Neural cell (in vitro differentiated cells): ENCODE data around the gene SBNO2. TPM values are rescaled to one million over a fixed set of nuclear protein-coding genes. Genes with fewer than 3 reads are reported as not detected.

Experiments
- H2AFZ ChIP-seq: fragments of 200-600, 300-800 bp; sonication (generic), shearing (Covaris generic); 2 replicates; pipeline ENCODE4 v1.6.0; 2014; ENCODE audit warnings: low read depth, mild to moderate bottlenecking, antibody characterized with exemption, low read length, moderate library complexity
- H3F3A ChIP-seq: fragments of 200-600 bp; shearing (Covaris generic); 2 replicates; pipeline ENCODE4 v1.6.1; 2016; ENCODE audit warnings: mild to moderate bottlenecking, moderate library complexity, mixed read lengths, antibody characterized with exemption, low read length; ENCODE audit not compliant: insufficient read depth, poor library complexity, severe bottlenecking
- H3K27ac ChIP-seq: fragments of 200-600, 300-800 bp; sonication (generic), shearing (Covaris generic); 2 replicates; pipeline ENCODE4 v1.5.1; 2014; ENCODE audit warnings: mild to moderate bottlenecking, low read length, moderate library complexity
- H3K27me3 ChIP-seq: fragments of 300-800, 200-600 bp; sonication (generic), shearing (Covaris generic); 2 replicates; pipeline ENCODE4 v1.6.0; 2014; ENCODE audit warnings: mild to moderate bottlenecking, low read depth, low read length, moderate library complexity; ENCODE audit not compliant: insufficient read depth
- H3K36me3 ChIP-seq: fragments of 300-800, 200-600 bp; sonication (generic), shearing (Covaris generic); 2 replicates; pipeline ENCODE4 v1.5.1; 2014; ENCODE audit warnings: mild to moderate bottlenecking, antibody characterized with exemption, low read length, moderate library complexity; ENCODE audit not compliant: insufficient read depth
- H3K4me2 ChIP-seq: fragments of 300-800, 200-600 bp; sonication (generic), shearing (Covaris generic); 2 replicates; pipeline ENCODE4 v1.6.0; 2014; ENCODE audit warnings: mild to moderate bottlenecking, low read length
- H3K4me3 ChIP-seq: fragments of 300-800, 200-600 bp; sonication (generic), shearing (Covaris generic); 2 replicates; pipeline ENCODE4 v1.5.1; 2014; ENCODE audit warnings: mild to moderate bottlenecking, low read length, moderate library complexity
- H3K79me2 ChIP-seq: fragments of 200-600 bp; shearing (Covaris generic); replicated peaks from 2 replicates; pipeline ENCODE4 v1.6.0; 2014; ENCODE audit warnings: mild to moderate bottlenecking, low read length, moderate library complexity; ENCODE audit not compliant: insufficient read depth
- H3K9ac ChIP-seq: fragments of 300-800, 200-600 bp; sonication (generic), shearing (Covaris generic); 2 replicates; pipeline ENCODE4 v1.6.1; 2016; ENCODE audit warnings: mild to moderate bottlenecking, low read length, mixed read lengths
- H3K9me2 ChIP-seq: fragments of 200-600 bp; shearing (Covaris generic); 2 replicates; pipeline ENCODE4 v1.6.1; 2016; ENCODE audit warnings: mild to moderate bottlenecking, low read length, mixed read lengths; ENCODE audit not compliant: insufficient read depth
- H3K9me3 ChIP-seq: fragments of 200-600, 300-800 bp; sonication (generic), shearing (Covaris generic); 2 replicates; pipeline ENCODE4 v1.6.1; 2016; ENCODE audit warnings: mild to moderate bottlenecking, mixed run types, low read length, moderate library complexity, mixed read lengths
- H4K20me1 ChIP-seq: fragments of 200-600 bp; shearing (Covaris generic); 2 replicates; pipeline ENCODE4 v1.6.1; 2016; ENCODE audit warnings: mild to moderate bottlenecking, mixed run types; ENCODE audit not compliant: insufficient read depth
- EP300 ChIP-seq: fragments of 450-650 bp; conservative IDR thresholded peaks from 2 replicates; pipeline ENCODE4 v1.6.1; 2014; ENCODE audit warnings: antibody characterized with exemption, mild to moderate bottlenecking, moderate library complexity; ENCODE audit not compliant: poor library complexity, severe bottlenecking
- EZH2 ChIP-seq: fragments of 200-600, 300-800 bp; shearing (Covaris generic), sonication (generic); IDR thresholded peaks from 2 replicates; pipeline ENCODE4 v1.6.1; 2014; ENCODE audit warnings: antibody characterized with exemption, low read length, borderline replicate concordance, mild to moderate bottlenecking; ENCODE audit not compliant: insufficient read depth, poor library complexity, severe bottlenecking
- MXI1 ChIP-seq: fragments of 450-650 bp; conservative IDR thresholded peaks from 2 replicates; pipeline ENCODE4 v1.6.1; 2014; ENCODE audit warnings: antibody characterized with exemption, mild to moderate bottlenecking; ENCODE audit not compliant: poor library complexity, severe bottlenecking
- POLR2AphosphoS5 ChIP-seq: IDR thresholded peaks from 2 replicates; pipeline ENCODE4 v1.6.1; 2012
- RAD21 ChIP-seq: fragments of 450-650 bp; conservative IDR thresholded peaks from 2 replicates; pipeline ENCODE4 v1.6.1; 2014; ENCODE audit warnings: antibody characterized with exemption, mild to moderate bottlenecking, moderate library complexity
- REST ChIP-seq: IDR thresholded peaks from 2 replicates; pipeline ENCODE4 v1.6.1; 2012; ENCODE audit warnings: borderline replicate concordance
- SMC3 ChIP-seq: fragments of 450-650 bp; conservative IDR thresholded peaks from 2 replicates; pipeline ENCODE4 v1.6.1; 2014; ENCODE audit warnings: antibody characterized with exemption, mild to moderate bottlenecking, moderate library complexity; ENCODE audit not compliant: poor library complexity
- TAF1 ChIP-seq: IDR thresholded peaks from 2 replicates; pipeline ENCODE4 v1.6.1; 2012; ENCODE audit warnings: low read depth
- polyA plus RNA-seq: library from polyadenylated mRNA; depleted of rRNA; stranded (reverse); fragments of >200 nt; gene quantifications from 2 replicates; pipeline ENCODE4 v1.2.3, GENCODE V29; 2014
- TF ChIP-seq, protein P1 (sequence below): fragments of 450-650 bp; IDR thresholded peaks from 2 replicates; pipeline ENCODE4 v1.5.1; 2014; ENCODE audit warnings: antibody characterized with exemption, mild to moderate bottlenecking, moderate library complexity; ENCODE audit not compliant: poor library complexity, severe bottlenecking

The SBNO2 gene
- polyA plus RNA-seq, 1 donor from 2014 or later = 4.8 TPM

DNA sequence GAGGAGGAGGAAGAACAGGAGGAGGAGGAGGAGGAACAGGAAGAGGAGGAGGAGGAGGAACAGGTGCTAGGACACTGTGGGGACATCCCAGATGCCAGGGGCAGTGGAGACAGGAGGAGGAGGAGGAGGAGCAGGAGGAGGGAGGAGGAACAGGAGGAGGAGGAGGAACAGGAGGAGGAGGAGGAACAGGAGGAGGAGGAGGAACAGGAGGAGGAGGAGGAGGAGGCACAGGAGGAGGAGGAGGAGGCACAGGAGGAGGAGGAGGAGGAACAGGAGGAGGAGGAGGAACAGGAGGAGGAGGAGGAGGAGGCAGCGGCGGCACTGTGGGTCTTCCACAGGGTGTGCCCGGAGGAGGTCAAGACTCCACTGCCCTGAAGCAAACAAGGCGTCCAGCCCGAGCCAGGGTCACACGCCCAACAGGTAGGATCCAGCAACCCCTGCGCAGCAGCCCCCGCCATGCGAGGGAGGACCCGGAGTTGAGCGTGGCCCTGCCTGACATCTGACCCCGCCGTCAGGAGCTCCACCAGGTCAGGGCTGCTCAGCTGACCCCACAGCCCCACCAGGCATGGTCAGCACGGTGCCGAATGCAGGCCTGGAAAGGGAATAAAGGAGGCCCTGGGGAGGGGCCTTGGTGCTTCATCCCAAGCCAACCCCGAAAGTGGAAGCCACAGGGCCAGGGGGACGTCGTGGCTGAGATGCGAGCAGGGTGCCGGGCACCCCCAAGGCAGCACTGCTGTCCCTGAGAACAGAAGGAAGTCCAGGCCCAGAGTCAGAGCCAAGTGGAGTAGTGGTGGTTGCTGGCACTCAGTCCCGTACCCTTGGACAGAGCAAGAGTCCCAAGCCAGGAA lies 9.2 kb downstream of the SBNO2 start:
- Histone ChIP-seq H3K36me3 (peaks cover 8% of the 10 kb centered on the region), H3K79me2 (no peaks in the 10 kb centered on the region), H3K27me3 (no peaks in the 10 kb centered on the region), H2AFZ (no peak overlapping the region), H3K9me3 (peaks cover 5% of the 10 kb centered on the region), H3K27ac (no peak overlapping the region), H3K4me2 (no peak overlapping the region), H4K20me1 (no peaks in the 10 kb centered on the region), H3K4me3 (no peak overlapping the region), H3F3A (no peaks in the 10 kb centered on the region), H3K9me2 (no peaks in the 10 kb centered on the region), H3K9ac (no peak overlapping the region)
- TF ChIP-seq TAF1 (no peak), REST (no peak), EZH2 (no peak), MXI1 (no peak), POLR2AphosphoS5 (no peak), EP300 (no peak), SMC3 (no peak), RAD21 (no peak)
- TF ChIP-seq, protein P1, sequence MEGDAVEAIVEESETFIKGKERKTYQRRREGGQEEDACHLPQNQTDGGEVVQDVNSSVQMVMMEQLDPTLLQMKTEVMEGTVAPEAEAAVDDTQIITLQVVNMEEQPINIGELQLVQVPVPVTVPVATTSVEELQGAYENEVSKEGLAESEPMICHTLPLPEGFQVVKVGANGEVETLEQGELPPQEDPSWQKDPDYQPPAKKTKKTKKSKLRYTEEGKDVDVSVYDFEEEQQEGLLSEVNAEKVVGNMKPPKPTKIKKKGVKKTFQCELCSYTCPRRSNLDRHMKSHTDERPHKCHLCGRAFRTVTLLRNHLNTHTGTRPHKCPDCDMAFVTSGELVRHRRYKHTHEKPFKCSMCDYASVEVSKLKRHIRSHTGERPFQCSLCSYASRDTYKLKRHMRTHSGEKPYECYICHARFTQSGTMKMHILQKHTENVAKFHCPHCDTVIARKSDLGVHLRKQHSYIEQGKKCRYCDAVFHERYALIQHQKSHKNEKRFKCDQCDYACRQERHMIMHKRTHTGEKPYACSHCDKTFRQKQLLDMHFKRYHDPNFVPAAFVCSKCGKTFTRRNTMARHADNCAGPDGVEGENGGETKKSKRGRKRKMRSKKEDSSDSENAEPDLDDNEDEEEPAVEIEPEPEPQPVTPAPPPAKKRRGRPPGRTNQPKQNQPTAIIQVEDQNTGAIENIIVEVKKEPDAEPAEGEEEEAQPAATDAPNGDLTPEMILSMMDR = no peak

DNA sequence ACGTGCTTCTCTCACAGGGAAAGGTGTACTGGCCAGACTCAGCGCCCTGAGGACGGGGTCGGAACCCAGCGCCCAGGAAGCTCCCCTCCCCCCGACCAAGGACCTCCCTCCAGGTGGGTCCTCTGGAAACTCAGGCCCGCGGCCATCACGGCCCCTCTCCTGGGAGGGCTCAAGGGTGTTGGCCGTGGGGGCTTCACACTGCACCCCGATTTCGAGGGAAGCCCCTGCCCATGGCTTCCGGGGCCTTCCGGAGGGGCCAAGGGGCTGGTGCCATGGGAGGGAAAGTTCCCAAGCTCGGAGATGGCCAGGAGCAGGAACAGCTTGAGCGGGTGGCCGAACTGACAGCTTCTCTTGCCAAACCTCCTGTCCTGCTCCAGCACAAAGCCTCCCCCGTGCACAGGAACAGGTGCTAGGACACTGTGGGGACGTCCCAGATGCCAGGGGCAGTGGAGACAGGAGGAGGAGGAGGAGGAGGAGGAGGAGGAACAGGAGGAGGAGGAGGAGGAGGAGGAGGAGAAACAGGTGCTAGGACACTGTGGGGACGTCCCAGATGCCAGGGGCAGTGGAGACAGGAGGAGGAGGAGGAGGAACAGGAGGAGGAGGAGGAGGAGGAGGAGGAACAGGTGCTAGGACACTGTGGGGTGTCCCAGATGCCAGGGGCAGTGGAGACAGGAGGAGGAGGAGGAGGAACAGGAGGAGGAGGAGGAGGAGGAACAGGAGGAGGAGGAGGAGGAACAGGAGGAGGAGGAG lies 10.0 kb downstream of the SBNO2 start:
- TF ChIP-seq REST (no peak), TAF1 (no peak), EP300 (no peak)
- Histone ChIP-seq H3K4me2 (no peak overlapping the region), H3K4me3 (no peak overlapping the region), H3K27me3 (no peaks in the 10 kb centered on the region), H3F3A (no peaks in the 10 kb centered on the region), H3K9me3 (peaks cover 5% of the 10 kb centered on the region), H3K79me2 (no peaks in the 10 kb centered on the region), H3K9me2 (no peaks in the 10 kb centered on the region), H3K9ac (no peak overlapping the region), H2AFZ (no peak overlapping the region), H3K27ac (no peak overlapping the region), H3K36me3 (peaks cover 8% of the 10 kb centered on the region), H4K20me1 (no peaks in the 10 kb centered on the region)
